IMR-90 (cell line): Measurements from ENCODE around the gene COL6A5.

Experiments
- BHLHE40 ChIP-seq: fragments of 150-350 bp; IDR thresholded peaks from 2 replicates; pipeline ENCODE4 v1.6.1; 2016; ENCODE audit warnings: mild to moderate bottlenecking, low read depth, low read length
- CEBPB ChIP-seq: IDR thresholded peaks from 2 replicates; pipeline ENCODE4 v1.6.1; 2012; ENCODE audit warnings: low read depth, low read length, improper control_type of control experiment
- CHD1 ChIP-seq: IDR thresholded peaks from 2 replicates; pipeline ENCODE4 v1.6.1; 2012; ENCODE audit warnings: low read depth, low read length, improper control_type of control experiment
- CTCF ChIP-seq: conservative IDR thresholded peaks from 2 replicates; pipeline ENCODE4 v1.5.1; 2012; ENCODE audit warnings: mild to moderate bottlenecking, low read depth, low read length, improper control_type of control experiment
- FOS ChIP-seq: fragments of 150-350 bp; IDR thresholded peaks from 2 replicates; pipeline ENCODE4 v1.6.1; 2016; ENCODE audit warnings: low read depth, low read length
- MXI1 ChIP-seq: IDR thresholded peaks from 2 replicates; pipeline ENCODE4 v1.6.1; 2012; ENCODE audit warnings: low read depth, mild to moderate bottlenecking, low read length, moderate library complexity, borderline replicate concordance
- POLR2A ChIP-seq: IDR thresholded peaks from 2 replicates; pipeline ENCODE4 v1.6.1; 2012; ENCODE audit warnings: mild to moderate bottlenecking, low read depth, low read length
- RAD21 ChIP-seq: IDR thresholded peaks from 2 replicates; pipeline ENCODE4 v1.6.1; 2012; ENCODE audit warnings: low read length, improper control_type of control experiment
- SMC3 ChIP-seq: fragments of 150-350 bp; IDR thresholded peaks from 2 replicates; pipeline ENCODE4 v1.6.1; 2016; ENCODE audit warnings: low read depth, mild to moderate bottlenecking, antibody characterized with exemption, low read length, moderate library complexity
- USF2 ChIP-seq: fragments of 150-350 bp; IDR thresholded peaks from 2 replicates; pipeline ENCODE4 v1.6.1; 2017; ENCODE audit warnings: mild to moderate bottlenecking, antibody characterized with exemption, low read length, low read depth
- TF ChIP-seq, protein P1 (sequence below): fragments of 150-350 bp; IDR thresholded peaks from 2 replicates; pipeline ENCODE4 v1.6.1; 2016; ENCODE audit warnings: low read depth, mild to moderate bottlenecking, low read length, moderate library complexity, borderline replicate concordance

DNA sequence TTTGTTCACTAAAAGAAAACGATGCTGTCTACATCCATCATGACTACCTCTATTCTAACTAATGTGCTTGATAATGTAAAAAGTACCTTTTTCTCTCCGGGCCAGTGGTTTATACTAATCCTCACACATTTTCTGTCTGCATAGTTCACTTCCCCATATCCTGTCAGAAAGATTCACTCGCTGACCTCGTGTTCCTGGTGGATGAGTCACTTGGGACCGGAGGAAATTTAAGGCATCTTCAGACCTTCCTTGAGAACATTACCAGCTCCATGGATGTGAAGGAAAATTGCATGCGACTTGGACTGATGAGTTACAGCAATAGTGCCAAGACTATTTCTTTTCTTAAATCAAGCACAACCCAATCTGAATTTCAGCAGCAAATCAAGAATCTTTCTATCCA, 33.8 kb downstream of the COL6A5 start:
- no peak for TF ChIP-seq CTCF
- no peak for TF ChIP-seq RAD21
- TF ChIP-seq SMC3 = no peak
- no peak for TF ChIP-seq CEBPB
- no peak for TF ChIP-seq POLR2A
- TF ChIP-seq MXI1 = no peak
- no peak for TF ChIP-seq BHLHE40
- TF ChIP-seq USF2 = no peak
- TF ChIP-seq FOS = no peak
- TF ChIP-seq, protein P1, sequence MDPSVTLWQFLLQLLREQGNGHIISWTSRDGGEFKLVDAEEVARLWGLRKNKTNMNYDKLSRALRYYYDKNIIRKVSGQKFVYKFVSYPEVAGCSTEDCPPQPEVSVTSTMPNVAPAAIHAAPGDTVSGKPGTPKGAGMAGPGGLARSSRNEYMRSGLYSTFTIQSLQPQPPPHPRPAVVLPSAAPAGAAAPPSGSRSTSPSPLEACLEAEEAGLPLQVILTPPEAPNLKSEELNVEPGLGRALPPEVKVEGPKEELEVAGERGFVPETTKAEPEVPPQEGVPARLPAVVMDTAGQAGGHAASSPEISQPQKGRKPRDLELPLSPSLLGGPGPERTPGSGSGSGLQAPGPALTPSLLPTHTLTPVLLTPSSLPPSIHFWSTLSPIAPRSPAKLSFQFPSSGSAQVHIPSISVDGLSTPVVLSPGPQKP = no peak
- no peak for TF ChIP-seq CHD1
